H1 (cell line): ENCODE measurements around the gene ZNF154. TPM values are rescaled to one million over a fixed set of nuclear protein-coding genes. Genes with fewer than 3 reads are reported as not detected.

Experiments used
- polyA plus RNA-seq, 7 experiments: library from polyadenylated mRNA; depleted of rRNA in 3 of 7; stranded (reverse) in 5 of 7; unstranded in 2 of 7; fragments of >200 nt in 5 of 7; fragments of 200-250 nt in 2 of 7; gene quantifications; 1 replicate in 5 of 7; 2 replicates in 1 of 7; 4 replicates in 1 of 7; pipeline versions ENCODE4 v1.2.1 to v1.2.3, GENCODE V29; 2011 to 2013; ENCODE audit warnings: missing spikeins in 2 of 7, mixed read lengths in 2 of 7
- total RNA-seq: library from RNA; stranded (reverse); fragmentation: NEBNext Ultra II Directional; extraction: Animal tissue kit (Norgen Biotek cat#: 25700); gene quantifications from 2 replicates; pipeline ENCODE4 v1.2.1, GENCODE V29; 2021

Gene ZNF154
- total and polyA plus RNA-seq, 2 of the 8 experiments (the other 6 are each of a cell fraction or from before 2014, with no cell fraction given): 5.3 to 11.6 TPM

Other genes starting within 250 kb of the ZNF154 start
- gene ZNF772, start 231.6 kb downstream of the ZNF154 start, total RNA-seq: 15.2 and 15.7 TPM in 2 replicates
- gene ZNF772, start 231.6 kb downstream of the ZNF154 start, polyA plus RNA-seq (2011; rRNA removed): 4.0 and 4.6 TPM in 2 replicates
- 10.0 and 11.9 TPM in 2 replicates for gene ZNF419, start 221.5 kb downstream of the ZNF154 start, total RNA-seq
- gene ZNF419, start 221.5 kb downstream of the ZNF154 start, polyA plus RNA-seq (2011; rRNA removed): 5.8 and 8.7 TPM in 2 replicates
- 8.3 and 9.0 TPM in 2 replicates for gene ZNF773, start 209.3 kb downstream of the ZNF154 start, total RNA-seq
- 4.2 and 5.6 TPM in 2 replicates for gene ZNF773, start 209.3 kb downstream of the ZNF154 start, polyA plus RNA-seq (2011; rRNA removed)
- gene ZNF549, start 181.8 kb downstream of the ZNF154 start, total RNA-seq: 9.7 and 10.4 TPM in 2 replicates
- 3.0 and 4.3 TPM in 2 replicates for gene ZNF549, start 181.8 kb downstream of the ZNF154 start, polyA plus RNA-seq (2011; rRNA removed)
- gene ZNF550, start 149.3 kb downstream of the ZNF154 start, total RNA-seq: 10.4 and 10.7 TPM in 2 replicates
- gene ZNF550, start 149.3 kb downstream of the ZNF154 start, polyA plus RNA-seq (2011; rRNA removed): 4.5 and 4.6 TPM in 2 replicates
- gene ZNF416, start 130.3 kb downstream of the ZNF154 start, total RNA-seq: 9.7 and 10.3 TPM in 2 replicates
- 2.7 and 3.2 TPM in 2 replicates for gene ZNF416, start 130.3 kb downstream of the ZNF154 start, polyA plus RNA-seq (2011; rRNA removed)
- 36.5 and 38.5 TPM in 2 replicates for gene ZIK1, start 125.1 kb downstream of the ZNF154 start, total RNA-seq
- 19.4 and 21.2 TPM in 2 replicates for gene ZIK1, start 125.1 kb downstream of the ZNF154 start, polyA plus RNA-seq (2011; rRNA removed)
- 6.3 and 9.3 TPM in 2 replicates for gene ZNF530, start 109.3 kb downstream of the ZNF154 start, total RNA-seq
- gene ZNF530, start 109.3 kb downstream of the ZNF154 start, polyA plus RNA-seq (2011; rRNA removed): 4.2 and 4.7 TPM in 2 replicates
- 54.6 and 55.1 TPM in 2 replicates for gene ZNF134, start 95.0 kb downstream of the ZNF154 start, total RNA-seq
- gene ZNF134, start 95.0 kb downstream of the ZNF154 start, polyA plus RNA-seq (2011; rRNA removed): 16.6 and 19.4 TPM in 2 replicates
- 15.0 and 15.7 TPM in 2 replicates for gene ZNF211, start 76.0 kb downstream of the ZNF154 start, total RNA-seq
- gene ZNF211, start 76.0 kb downstream of the ZNF154 start, polyA plus RNA-seq (2011; rRNA removed): 5.0 and 7.5 TPM in 2 replicates
- gene ZSCAN4, start 40.3 kb downstream of the ZNF154 start, total RNA-seq: not detected in 2 replicates
- not detected in 2 replicates for gene ZSCAN4, start 40.3 kb downstream of the ZNF154 start, polyA plus RNA-seq (2011; rRNA removed)
- 30.0 and 33.0 TPM in 2 replicates for gene ZNF551, start 27.2 kb downstream of the ZNF154 start, total RNA-seq
- 14.6 and 19.2 TPM in 2 replicates for gene ZNF551, start 27.2 kb downstream of the ZNF154 start, polyA plus RNA-seq (2011; rRNA removed)
- 6.6 and 7.2 TPM in 2 replicates for gene ZNF671, start 18.4 kb upstream of the ZNF154 start, total RNA-seq
- gene ZNF671, start 18.4 kb upstream of the ZNF154 start, polyA plus RNA-seq (2011; rRNA removed): 5.3 and 7.0 TPM in 2 replicates
- 17.3 and 20.5 TPM in 2 replicates for gene ZNF776, start 37.6 kb upstream of the ZNF154 start, total RNA-seq
- gene ZNF776, start 37.6 kb upstream of the ZNF154 start, polyA plus RNA-seq (2011; rRNA removed): 7.8 and 10.6 TPM in 2 replicates
- 14.5 and 15.5 TPM in 2 replicates for gene ZNF586, start 60.5 kb upstream of the ZNF154 start, total RNA-seq
- 5.7 and 8.1 TPM in 2 replicates for gene ZNF586, start 60.5 kb upstream of the ZNF154 start, polyA plus RNA-seq (2011; rRNA removed)
- gene ZNF552, start 105.7 kb upstream of the ZNF154 start, total RNA-seq: 10.6 and 11.6 TPM in 2 replicates
- gene ZNF552, start 105.7 kb upstream of the ZNF154 start, polyA plus RNA-seq (2011; rRNA removed): 5.9 and 8.8 TPM in 2 replicates
- 53.7 and 60.1 TPM in 2 replicates for gene ZNF587B, start 121.1 kb upstream of the ZNF154 start, total RNA-seq
- 11.3 and 13.8 TPM in 2 replicates for gene ZNF587B, start 121.1 kb upstream of the ZNF154 start, polyA plus RNA-seq (2011; rRNA removed)
- 41.5 and 42.1 TPM in 2 replicates for gene ZNF587, start 140.7 kb upstream of the ZNF154 start, total RNA-seq
- 17.4 and 18.1 TPM in 2 replicates for gene ZNF587, start 140.7 kb upstream of the ZNF154 start, polyA plus RNA-seq (2011; rRNA removed)
- gene ZNF814, start 179.8 kb upstream of the ZNF154 start, total RNA-seq: 90.7 and 90.9 TPM in 2 replicates
- gene ZNF814, start 179.8 kb upstream of the ZNF154 start, polyA plus RNA-seq (2011; rRNA removed): 99.6 and 110 TPM in 2 replicates
- 19.2 and 19.7 TPM in 2 replicates for gene ZNF417, start 207.4 kb upstream of the ZNF154 start, total RNA-seq
- 4.4 and 5.4 TPM in 2 replicates for gene ZNF417, start 207.4 kb upstream of the ZNF154 start, polyA plus RNA-seq (2011; rRNA removed)
- 18.5 and 18.8 TPM in 2 replicates for gene ZNF418, start 226.2 kb upstream of the ZNF154 start, total RNA-seq
- 8.1 and 10.5 TPM in 2 replicates for gene ZNF418, start 226.2 kb upstream of the ZNF154 start, polyA plus RNA-seq (2011; rRNA removed)
- gene ZNF256, start 238.5 kb upstream of the ZNF154 start, total RNA-seq: 13.5 and 14.2 TPM in 2 replicates
- gene ZNF256, start 238.5 kb upstream of the ZNF154 start, polyA plus RNA-seq (2011; rRNA removed): 5.7 and 6.1 TPM in 2 replicates